ENCODE measurements around the gene GPA33.

GPA33 gene

GRCh38 chr1:167106119-167106461 lies 15.9 kb upstream of the GPA33 start:
- Histone ChIP-seq H3K4me3 (ENCODE audit: low read depth, low read length) (no peak overlapping the region), H3K4ac (ENCODE audit: low read depth, low read length) (no peak overlapping the region), H3K36me3 (ENCODE audit: control insufficient read depth in 1 of 2, insufficient read depth in 2 of 2, low read length in 2 of 2) (no peaks in the 10 kb centered on the region), H2BK5ac (ENCODE audit: low read depth, low read length, poor library complexity) (no peak overlapping the region), H4K91ac (ENCODE audit: low read depth, low read length) (no peak overlapping the region), H3K79me2 (ENCODE audit: control insufficient read depth, insufficient read depth, low read length, poor library complexity) (no peaks in the 10 kb centered on the region), H2BK120ac (ENCODE audit: insufficient read depth, low read length, poor library complexity) (no peak overlapping the region), H4K8ac (ENCODE audit: low read depth, low read length) (no peak overlapping the region), H3K14ac (ENCODE audit: low read length) (no peak overlapping the region), H3K4me1 (ENCODE audit: control insufficient read depth in 1 of 2, insufficient read depth in 2 of 2, low read length in 2 of 2) (peaks cover 6 to 8% of the 10 kb centered on the region in 2 experiments), H2BK12ac (ENCODE audit: low read length) (no peak overlapping the region), H2AK5ac (ENCODE audit: low read length) (no peak overlapping the region), H3K4me2 (ENCODE audit: low read length) (no peak overlapping the region), H3K23ac (ENCODE audit: low read length) (no peak overlapping the region), H3K9me3 (ENCODE audit: insufficient read depth, low read depth, low read length) (no peaks in the 10 kb centered on the region), H3K27me3 (ENCODE audit: insufficient read depth, low read length) (no peaks in the 10 kb centered on the region), H3K27ac (ENCODE audit: low read depth, low read length) (no peak overlapping the region), H2AFZ (ENCODE audit: insufficient read depth, low read length, poor library complexity) (no peak overlapping the region), H3K18ac (ENCODE audit: low read length) (no peak overlapping the region), H4K12ac (ENCODE audit: low read depth, low read length) (no peak overlapping the region), H3K79me1 (ENCODE audit: low read length) (peaks cover 4% of the 10 kb centered on the region), H3K9ac (ENCODE audit: low read length) (no peak overlapping the region)
- DNase-seq, result no peak
- WGBS (ENCODE audit: extremely low coverage, insufficient coverage, insufficient read length), result no CpG with 5 or more reads among the region's 4 CpGs

GRCh38 chr1:167105271-167106118 lies 15.3 kb upstream of the GPA33 start:
- H2BK5ac ChIP-seq (ENCODE audit: low read depth, low read length, poor library complexity), result no peak overlapping the region
- H3K9me3 ChIP-seq (ENCODE audit: insufficient read depth, low read depth, low read length), result no peaks in the 10 kb centered on the region
- no peak overlapping the region for H2BK12ac ChIP-seq (ENCODE audit: low read length)
- peaks cover 4% of the 10 kb centered on the region for H3K79me1 ChIP-seq (ENCODE audit: low read length)
- H3K79me2 ChIP-seq (ENCODE audit: control insufficient read depth, insufficient read depth, low read length, poor library complexity), result no peaks in the 10 kb centered on the region
- no CpG with 5 or more reads among the region's 12 CpGs for WGBS (ENCODE audit: extremely low coverage, insufficient coverage, insufficient read length)
- H3K4me2 ChIP-seq (ENCODE audit: low read length), result no peak overlapping the region
- H3K27ac ChIP-seq (ENCODE audit: low read depth, low read length), result no peak overlapping the region
- peaks cover 6 to 8% of the 10 kb centered on the region in 2 experiments for H3K4me1 ChIP-seq (ENCODE audit: control insufficient read depth in 1 of 2, insufficient read depth in 2 of 2, low read length in 2 of 2)
- no peak overlapping the region for H4K8ac ChIP-seq (ENCODE audit: low read depth, low read length)
- H3K4me3 ChIP-seq (ENCODE audit: low read depth, low read length), result no peak overlapping the region
- no peak overlapping the region for H3K14ac ChIP-seq (ENCODE audit: low read length)
- H4K91ac ChIP-seq (ENCODE audit: low read depth, low read length), result no peak overlapping the region
- no peak overlapping the region for H3K4ac ChIP-seq (ENCODE audit: low read depth, low read length)
- H4K12ac ChIP-seq (ENCODE audit: low read depth, low read length), result no peak overlapping the region
- no peaks in the 10 kb centered on the region for H3K27me3 ChIP-seq (ENCODE audit: insufficient read depth, low read length)
- no peak for DNase-seq
- H2BK120ac ChIP-seq (ENCODE audit: insufficient read depth, low read length, poor library complexity), result no peak overlapping the region
- H3K9ac ChIP-seq (ENCODE audit: low read length), result no peak overlapping the region
- H3K36me3 ChIP-seq (ENCODE audit: control insufficient read depth in 1 of 2, insufficient read depth in 2 of 2, low read length in 2 of 2), result no peaks in the 10 kb centered on the region
- H2AK5ac ChIP-seq (ENCODE audit: low read length), result no peak overlapping the region
- no peak overlapping the region for H3K18ac ChIP-seq (ENCODE audit: low read length)
- H2AFZ ChIP-seq (ENCODE audit: insufficient read depth, low read length, poor library complexity), result no peak overlapping the region
- H3K23ac ChIP-seq (ENCODE audit: low read length), result no peak overlapping the region

DNA sequence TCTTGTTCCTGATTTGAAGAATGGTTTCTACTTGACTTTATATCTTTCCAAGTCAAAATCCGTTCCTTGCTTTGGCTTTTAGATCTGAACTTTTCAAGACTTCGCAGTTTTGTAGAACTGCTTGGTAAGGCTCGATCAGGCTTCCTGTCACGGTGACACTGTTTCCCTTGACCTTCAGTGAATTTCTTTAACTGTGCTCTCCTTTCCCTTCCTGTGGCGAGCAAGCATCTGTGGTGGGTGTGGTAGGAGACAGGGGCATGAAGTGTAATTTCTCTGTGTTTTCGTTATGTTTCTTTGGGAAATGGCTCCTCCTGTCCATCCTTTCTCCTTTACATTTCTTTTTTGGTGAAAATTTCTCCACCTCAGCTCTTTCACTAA lies 14.1 kb upstream of the GPA33 start:
- peaks cover 2 to 5% of the 10 kb centered on the region in 2 experiments for H3K4me1 ChIP-seq (ENCODE audit: control insufficient read depth in 1 of 2, insufficient read depth in 2 of 2, low read length in 2 of 2)
- no peak overlapping the region for H3K14ac ChIP-seq (ENCODE audit: low read length)
- H3K9ac ChIP-seq (ENCODE audit: low read length), result no peak overlapping the region
- H3K4me2 ChIP-seq (ENCODE audit: low read length), result no peak overlapping the region
- H2BK5ac ChIP-seq (ENCODE audit: low read depth, low read length, poor library complexity), result no peak overlapping the region
- H3K79me1 ChIP-seq (ENCODE audit: low read length), result peaks cover 2% of the 10 kb centered on the region
- H3K23ac ChIP-seq (ENCODE audit: low read length), result no peak overlapping the region
- no peaks in the 10 kb centered on the region for H3K36me3 ChIP-seq (ENCODE audit: control insufficient read depth in 1 of 2, insufficient read depth in 2 of 2, low read length in 2 of 2)
- no peak overlapping the region for H3K27ac ChIP-seq (ENCODE audit: low read depth, low read length)
- DNase-seq, result no peak
- no peak overlapping the region for H4K91ac ChIP-seq (ENCODE audit: low read depth, low read length)
- no peak overlapping the region for H2AFZ ChIP-seq (ENCODE audit: insufficient read depth, low read length, poor library complexity)
- H4K12ac ChIP-seq (ENCODE audit: low read depth, low read length), result no peak overlapping the region
- no peak overlapping the region for H4K8ac ChIP-seq (ENCODE audit: low read depth, low read length)
- H3K18ac ChIP-seq (ENCODE audit: low read length), result no peak overlapping the region
- H3K27me3 ChIP-seq (ENCODE audit: insufficient read depth, low read length), result no peaks in the 10 kb centered on the region
- H2AK5ac ChIP-seq (ENCODE audit: low read length), result no peak overlapping the region
- no CpG with 5 or more reads among the region's 6 CpGs for WGBS (ENCODE audit: extremely low coverage, insufficient coverage, insufficient read length)
- H2BK120ac ChIP-seq (ENCODE audit: insufficient read depth, low read length, poor library complexity), result no peak overlapping the region
- no peaks in the 10 kb centered on the region for H3K9me3 ChIP-seq (ENCODE audit: insufficient read depth, low read depth, low read length)
- no peak overlapping the region for H3K4ac ChIP-seq (ENCODE audit: low read depth, low read length)
- H2BK12ac ChIP-seq (ENCODE audit: low read length), result no peak overlapping the region
- H3K79me2 ChIP-seq (ENCODE audit: control insufficient read depth, insufficient read depth, low read length, poor library complexity), result no peaks in the 10 kb centered on the region
- H3K4me3 ChIP-seq (ENCODE audit: low read depth, low read length), result no peak overlapping the region

- H4K12ac ChIP-seq (ENCODE audit: low read depth, low read length), result no peak overlapping the region
- H3K14ac ChIP-seq (ENCODE audit: low read length), result no peak overlapping the region
- no peak overlapping the region for H2BK120ac ChIP-seq (ENCODE audit: insufficient read depth, low read length, poor library complexity)
- no peak overlapping the region for H3K27ac ChIP-seq (ENCODE audit: low read depth, low read length)
- no peak overlapping the region for H2BK12ac ChIP-seq (ENCODE audit: low read length)
- H3K23ac ChIP-seq (ENCODE audit: low read length), result no peak overlapping the region
- no peaks in the 10 kb centered on the region for H3K79me2 ChIP-seq (ENCODE audit: control insufficient read depth, insufficient read depth, low read length, poor library complexity)
- H3K9ac ChIP-seq (ENCODE audit: low read length), result no peak overlapping the region
- no peaks in the 10 kb centered on the region for H3K27me3 ChIP-seq (ENCODE audit: insufficient read depth, low read length)
- no peak overlapping the region for H2AK5ac ChIP-seq (ENCODE audit: low read length)
- peaks cover 1 to 4% of the 10 kb centered on the region in 2 experiments for H3K4me1 ChIP-seq (ENCODE audit: control insufficient read depth in 1 of 2, insufficient read depth in 2 of 2, low read length in 2 of 2)
- no peaks in the 10 kb centered on the region for H3K9me3 ChIP-seq (ENCODE audit: insufficient read depth, low read depth, low read length)
- H4K8ac ChIP-seq (ENCODE audit: low read depth, low read length), result no peak overlapping the region
- H3K79me1 ChIP-seq (ENCODE audit: low read length), result no peaks in the 10 kb centered on the region
- no peak overlapping the region for H3K18ac ChIP-seq (ENCODE audit: low read length)
- no peak for DNase-seq
- no peaks in the 10 kb centered on the region for H3K36me3 ChIP-seq (ENCODE audit: control insufficient read depth in 1 of 2, insufficient read depth in 2 of 2, low read length in 2 of 2)
- no peak overlapping the region for H2AFZ ChIP-seq (ENCODE audit: insufficient read depth, low read length, poor library complexity)
- H2BK5ac ChIP-seq (ENCODE audit: low read depth, low read length, poor library complexity), result no peak overlapping the region
- no peak overlapping the region for H3K4ac ChIP-seq (ENCODE audit: low read depth, low read length)
- WGBS (ENCODE audit: extremely low coverage, insufficient coverage, insufficient read length), result no CpG with 5 or more reads among the region's 5 CpGs
- no peak overlapping the region for H3K4me3 ChIP-seq (ENCODE audit: low read depth, low read length)
- H3K4me2 ChIP-seq (ENCODE audit: low read length), result no peak overlapping the region
- H4K91ac ChIP-seq (ENCODE audit: low read depth, low read length), result no peak overlapping the region
These were observed 12.9 kb upstream of the GPA33 start for GRCh38 chr1:167102906-167103573.

Measured in trophoblast cell (in vitro differentiated cells and primary cell).